CD4-positive, alpha-beta T cell treated with Interleukin-2 at 100 ng/mL for 4 hours (primary cell): Measurements from ENCODE around the gene TLK2.

ENCODE experiments used
- DNase-seq: peaks from one replicate; pipeline ENCODE4 v3.0.0-alpha.2; 2020; ENCODE audit warnings: low spot score

Gene TLK2

DNA sequence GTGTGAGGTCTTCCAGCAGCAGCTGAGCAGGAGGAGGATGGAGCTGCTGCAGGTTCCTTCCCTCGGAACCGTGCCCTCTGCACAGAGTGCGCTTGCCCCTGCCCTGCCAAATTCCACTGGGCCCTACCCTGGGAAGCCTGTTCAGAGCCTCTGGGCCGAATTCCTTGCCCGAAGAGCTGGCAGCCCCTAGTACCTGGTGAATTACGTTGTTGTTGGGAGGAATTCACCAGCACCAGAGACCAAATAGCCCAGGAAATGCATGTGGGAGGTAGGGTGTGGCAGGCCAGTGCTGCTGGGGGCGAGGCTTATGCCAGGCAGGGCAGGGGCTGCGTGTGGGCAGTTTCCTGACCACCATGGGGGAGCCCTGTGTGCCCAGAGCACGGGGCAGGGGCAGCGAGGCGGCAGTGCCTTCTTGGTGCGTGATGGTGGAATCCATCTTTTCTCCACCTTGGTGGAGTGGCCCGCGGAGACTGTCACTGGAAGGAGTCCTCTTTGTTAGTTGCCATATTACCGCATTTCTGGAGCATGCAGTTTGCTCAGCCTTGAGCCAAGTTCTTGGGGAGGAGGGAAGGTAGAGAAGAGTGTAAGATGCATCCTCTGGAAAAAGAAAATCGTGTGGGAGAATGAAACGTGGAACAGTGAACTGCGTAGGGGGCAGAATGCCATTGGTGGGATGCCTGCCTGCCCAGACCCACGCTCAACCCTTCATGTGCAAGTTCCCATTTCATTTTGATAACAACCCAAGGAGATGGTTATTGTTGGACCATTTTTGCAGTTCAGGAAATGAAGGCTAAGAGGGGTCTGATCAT, 151.1 kb downstream of the TLK2 start:
- no peak for DNase-seq

DNA sequence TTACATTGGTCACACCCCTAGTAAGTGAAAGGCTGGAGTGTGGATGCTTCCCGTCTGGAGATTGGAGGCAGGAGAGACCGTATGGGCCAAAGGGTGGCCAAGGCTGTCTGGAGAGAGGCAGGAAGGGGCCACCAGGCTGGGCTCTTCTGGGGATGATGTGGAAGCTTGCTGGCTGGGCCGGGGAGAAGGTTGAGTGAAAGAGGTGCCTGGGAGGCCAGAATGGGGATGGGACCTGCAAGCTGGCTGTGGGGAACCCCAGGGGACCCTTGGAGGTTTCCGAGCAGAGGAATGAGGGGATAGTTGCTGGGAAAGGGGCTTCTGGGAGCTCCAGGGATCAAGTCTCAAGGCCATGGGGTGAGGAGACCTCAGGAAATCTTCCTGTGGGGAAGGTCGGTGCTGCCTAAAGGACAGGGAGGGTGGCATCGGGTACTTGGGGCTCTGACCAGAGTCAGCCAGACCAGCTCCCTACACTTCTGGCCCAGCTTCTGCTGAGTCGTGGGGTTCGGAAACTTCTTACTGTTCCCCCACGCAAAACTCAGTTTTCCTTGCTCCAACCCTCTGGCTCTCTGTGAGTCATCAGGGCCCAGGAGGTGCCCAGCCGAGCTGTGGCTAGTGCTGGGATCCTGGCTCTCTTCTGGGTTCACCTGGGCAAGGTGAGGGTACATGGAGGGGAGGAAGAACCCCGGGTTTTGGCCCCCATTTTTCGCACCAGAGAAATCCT, 151.9 kb downstream of the TLK2 start:
- no peak for DNase-seq

DNA sequence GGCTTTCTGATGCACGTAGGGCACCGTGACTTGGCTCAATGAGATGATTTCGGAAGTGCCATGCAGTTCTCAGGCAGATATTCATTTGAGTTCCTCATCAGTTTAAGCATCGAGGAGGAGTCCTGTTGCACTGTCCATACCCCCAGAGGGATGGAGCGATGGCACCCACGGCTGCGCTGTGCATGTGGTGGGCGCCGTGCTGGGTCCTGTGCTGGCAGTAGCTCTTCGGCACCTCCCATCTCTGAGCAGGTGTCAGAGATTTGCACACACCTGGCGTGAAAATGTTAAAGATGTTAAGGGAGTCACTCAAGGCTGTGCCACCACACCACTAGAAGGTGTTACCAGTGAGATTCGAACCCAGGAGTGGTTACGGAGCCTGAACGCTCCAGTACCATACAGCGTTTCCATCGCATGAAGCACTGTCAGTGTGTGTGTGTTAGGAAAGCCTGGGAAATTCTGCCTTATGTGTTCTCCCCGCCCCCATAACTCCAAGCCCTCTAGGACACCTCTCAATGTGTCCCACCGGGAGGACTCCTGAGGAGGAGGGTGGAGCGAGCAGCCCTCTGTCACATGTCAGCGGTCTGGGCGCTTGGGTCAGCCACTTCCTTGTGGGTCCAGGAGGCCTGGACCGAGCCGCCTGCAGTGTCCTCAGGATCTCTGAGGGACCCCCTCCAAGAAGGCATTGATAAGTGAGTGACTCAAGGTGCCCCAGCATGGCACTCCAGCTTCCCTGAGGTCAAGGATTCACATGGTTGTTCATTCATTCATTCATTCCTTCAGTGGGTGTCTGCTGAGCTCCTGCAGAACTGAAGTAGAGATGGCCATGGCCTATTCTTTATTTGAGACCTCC, 152.7 kb downstream of the TLK2 start:
- no peak for DNase-seq

DNA sequence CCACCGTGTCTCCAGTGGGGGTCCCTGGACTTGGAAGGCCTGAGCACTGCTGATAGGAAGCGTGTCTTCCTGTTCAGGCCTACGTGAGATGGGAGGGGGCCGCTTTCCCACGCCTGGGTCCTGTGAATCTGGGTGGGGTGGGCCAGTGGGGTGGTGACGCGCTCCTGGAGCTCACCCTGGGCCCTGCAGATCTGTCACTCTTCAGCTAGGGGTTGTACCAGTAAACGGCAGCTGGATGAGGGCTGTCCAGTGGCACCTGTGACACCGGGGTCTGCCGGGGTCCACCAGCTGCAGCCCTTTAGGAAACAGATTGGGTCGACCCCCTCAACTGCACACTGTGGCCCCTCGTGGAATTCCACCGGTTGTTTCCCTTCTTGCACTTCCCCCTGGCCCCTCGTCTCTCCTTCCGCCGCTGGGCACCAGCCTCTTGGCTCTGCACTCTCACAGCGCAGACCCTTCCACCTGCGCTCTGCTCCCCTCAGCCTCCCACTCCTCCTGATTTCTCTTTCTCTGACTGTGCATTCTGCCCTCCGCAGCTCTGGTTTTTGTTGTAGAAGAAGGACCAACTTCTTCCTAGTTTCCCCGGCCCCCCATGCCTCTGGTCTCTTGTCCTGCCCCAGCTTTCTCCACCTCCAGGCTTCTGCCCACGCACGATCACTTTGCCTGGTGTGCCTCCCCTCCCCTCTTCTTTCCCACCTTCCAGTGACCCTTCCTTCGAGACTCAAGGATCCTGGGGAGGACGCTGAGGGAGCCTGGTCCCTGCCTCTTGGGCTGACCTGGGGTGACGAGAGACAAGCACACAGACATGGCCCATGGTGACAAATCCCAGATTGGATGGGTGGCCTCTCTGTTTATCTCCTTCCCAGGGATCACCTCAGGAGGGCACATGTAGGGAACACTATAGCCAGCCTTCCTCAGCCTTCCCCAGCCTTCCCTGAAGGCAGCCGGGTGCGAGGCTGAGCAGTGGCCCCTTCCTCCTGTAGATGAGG, 153.6 kb downstream of the TLK2 start:
- DNase-seq = no peak

DNA sequence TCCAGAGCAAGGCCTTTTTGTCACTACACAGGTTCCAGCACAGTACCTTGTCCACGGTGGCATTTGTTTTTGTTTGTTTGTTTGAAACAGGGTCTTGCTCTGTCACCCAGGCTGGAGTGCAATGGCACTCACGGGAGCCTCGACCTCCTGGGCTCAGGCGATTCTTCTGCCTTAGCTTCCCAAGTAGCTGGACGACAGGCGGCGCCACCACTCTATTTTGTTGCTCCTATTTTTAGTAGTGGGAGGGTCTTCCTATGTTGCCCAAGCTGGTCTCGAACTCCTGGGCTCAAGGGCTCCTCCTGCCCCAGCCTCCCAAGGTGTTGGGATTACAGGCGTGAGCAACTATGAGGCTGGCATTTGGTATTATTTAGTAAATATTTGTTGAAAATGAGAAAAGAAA, 159.2 kb downstream of the TLK2 start:
- no peak for DNase-seq

DNA sequence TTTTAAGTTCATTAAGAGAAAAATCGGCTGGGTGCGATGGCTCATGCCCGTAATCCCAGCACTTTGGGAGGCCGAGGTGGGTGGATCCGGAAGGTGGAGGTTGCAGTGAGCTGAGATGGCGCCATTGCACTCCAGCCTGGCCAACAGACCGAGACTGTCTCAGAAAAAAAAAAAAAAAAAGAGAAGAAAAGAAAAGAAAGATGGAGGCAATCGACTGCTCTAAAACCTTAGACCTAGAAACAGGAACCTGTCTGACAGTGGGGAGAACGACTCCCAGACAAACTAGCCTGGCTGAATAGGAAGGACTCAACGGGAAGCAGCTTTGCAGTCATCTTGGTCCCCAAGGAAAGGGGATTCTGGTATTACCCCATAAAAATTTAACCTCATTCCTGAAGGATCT, 162.5 kb downstream of the TLK2 start:
- DNase-seq = no peak

DNA sequence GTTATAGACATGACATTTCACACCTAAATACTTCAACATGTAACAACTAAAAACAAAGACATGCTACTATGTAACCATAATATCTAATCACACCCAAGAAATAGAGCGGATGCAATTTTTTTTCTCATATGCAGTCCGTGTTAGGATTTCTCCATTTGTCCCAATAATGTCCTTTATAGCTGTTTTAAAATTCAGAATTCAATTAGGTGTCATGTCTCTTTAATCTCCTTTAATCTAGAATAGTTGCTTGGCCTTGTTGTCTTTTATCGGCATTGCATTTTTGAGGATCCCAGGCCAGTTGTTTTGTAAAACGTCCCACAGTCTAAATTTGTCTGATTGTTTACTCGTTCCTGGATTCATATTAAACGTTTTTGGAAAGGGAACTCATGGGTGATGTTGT, 163.3 kb downstream of the TLK2 start:
- no peak for DNase-seq

DNA sequence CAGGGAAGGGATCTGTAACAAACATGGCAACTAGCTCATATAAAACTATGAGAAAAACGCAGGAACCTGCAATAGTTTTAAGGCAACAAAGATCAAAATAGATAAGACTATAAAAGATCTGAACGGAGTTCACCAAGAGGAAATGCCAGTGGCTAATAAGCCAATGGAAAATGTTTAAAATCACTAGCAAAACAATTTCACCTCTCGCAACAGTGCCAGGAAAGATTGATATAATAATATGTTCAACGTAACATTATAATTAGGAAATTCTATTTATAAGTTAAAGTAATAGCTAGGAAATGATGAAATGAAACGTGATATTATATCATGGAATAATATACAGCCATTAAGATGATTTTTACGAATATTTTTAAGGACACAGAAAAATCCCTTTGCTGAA, 164.9 kb downstream of the TLK2 start:
- no peak for DNase-seq

DNA sequence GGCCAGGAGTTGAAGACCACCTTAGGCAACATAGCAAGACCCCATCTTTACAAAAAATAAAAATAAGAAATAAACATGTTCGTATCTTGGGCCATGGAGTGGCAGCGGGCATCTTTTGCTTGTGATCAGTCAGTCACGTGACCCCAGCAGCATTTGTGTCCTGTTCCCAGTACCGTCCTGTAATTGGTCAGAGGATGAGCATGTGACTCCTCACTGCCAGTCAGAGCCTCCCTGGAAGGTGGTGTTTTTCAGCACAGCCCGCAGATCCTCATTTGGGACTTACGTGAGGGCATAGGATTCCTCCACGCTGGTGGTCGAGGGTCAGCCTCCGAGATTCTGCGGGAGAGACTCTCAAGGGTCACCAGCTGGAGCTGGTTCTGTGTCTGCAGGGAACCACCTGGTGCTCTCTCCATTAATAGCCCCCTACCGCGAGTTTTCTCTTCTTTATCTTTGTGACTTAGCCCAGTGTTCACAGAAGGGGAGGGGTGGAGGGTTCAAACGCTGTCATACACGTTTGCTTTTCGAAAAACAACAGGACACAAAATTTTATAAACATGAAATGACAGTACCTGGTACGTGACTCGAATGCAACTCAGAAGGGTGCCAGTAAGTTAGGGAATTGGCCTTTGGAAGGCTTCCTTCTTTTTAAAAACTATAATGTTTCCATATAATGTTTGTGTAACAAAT, 166.0 kb downstream of the TLK2 start:
- no peak for DNase-seq

DNA sequence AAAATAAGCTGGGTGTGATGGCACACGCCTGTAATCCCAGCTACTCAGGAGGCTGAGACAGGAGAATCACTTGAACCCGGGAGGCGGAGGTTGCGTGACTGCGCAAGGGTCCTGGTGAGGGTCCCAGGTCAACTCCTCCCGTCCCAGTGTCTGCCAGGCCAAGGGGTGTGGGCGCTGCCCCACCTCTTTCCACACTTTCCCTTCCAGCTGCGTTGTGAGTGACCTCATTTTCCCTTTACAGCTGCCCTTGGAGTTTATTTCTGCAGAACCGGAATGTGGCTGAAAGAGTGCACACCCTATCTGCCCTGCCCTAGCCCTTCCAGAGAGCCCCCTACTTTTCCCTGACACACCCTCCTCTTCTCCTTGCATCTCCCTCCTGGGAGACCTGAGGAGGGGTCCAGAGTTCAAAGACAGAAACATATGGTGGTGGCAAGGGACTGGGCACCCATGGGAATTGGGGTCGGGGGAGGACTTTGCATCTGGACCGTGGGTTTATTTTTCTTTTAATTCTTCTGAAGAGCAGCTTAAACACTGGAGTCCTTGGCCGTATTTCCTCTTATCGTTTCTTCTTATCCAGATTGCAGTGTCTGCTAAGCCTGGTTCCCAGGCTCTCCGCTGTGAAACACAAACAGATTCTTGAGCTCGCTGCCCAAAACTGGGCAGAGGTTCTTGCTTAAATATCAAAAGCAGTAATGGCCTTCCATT, 169.8 kb downstream of the TLK2 start:
- DNase-seq = no peak

DNA sequence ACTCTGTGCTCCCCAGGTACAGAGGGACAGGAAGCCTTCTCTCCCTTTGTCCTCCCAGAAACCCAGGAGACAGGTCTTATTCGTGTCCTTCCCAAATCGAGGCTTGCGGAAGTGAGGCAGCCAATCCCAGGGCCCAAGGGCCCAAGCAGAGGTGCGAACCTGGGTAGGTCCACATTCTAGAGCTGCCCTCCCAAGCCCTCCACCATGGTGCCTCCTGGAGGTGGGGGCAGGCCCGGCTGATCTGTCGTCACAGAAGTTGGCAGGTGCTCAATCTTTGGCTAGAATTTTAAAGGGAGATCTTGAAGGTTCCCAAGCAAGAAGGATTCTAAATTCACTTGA, 170.3 kb downstream of the TLK2 start:
- DNase-seq = no peak

DNA sequence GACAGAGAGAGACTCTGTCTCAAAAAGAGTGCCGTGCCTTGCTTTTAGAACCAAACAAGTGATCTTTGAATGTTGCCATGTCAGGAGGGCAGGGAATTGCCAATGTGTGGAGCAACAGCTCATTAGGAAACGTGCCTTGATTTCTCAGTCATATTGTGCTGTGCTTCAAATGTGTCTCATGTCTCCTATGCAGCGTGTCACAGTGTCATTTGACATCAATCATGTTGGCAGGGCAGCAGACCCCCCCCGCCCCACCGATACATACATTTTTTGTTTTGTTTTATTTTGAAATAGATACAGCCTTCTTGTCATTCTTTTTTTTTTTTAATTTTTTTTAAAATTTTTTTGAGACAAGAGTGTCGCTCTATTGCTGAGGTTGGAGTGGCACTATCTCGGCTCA, 170.9 kb downstream of the TLK2 start:
- no peak for DNase-seq

DNA sequence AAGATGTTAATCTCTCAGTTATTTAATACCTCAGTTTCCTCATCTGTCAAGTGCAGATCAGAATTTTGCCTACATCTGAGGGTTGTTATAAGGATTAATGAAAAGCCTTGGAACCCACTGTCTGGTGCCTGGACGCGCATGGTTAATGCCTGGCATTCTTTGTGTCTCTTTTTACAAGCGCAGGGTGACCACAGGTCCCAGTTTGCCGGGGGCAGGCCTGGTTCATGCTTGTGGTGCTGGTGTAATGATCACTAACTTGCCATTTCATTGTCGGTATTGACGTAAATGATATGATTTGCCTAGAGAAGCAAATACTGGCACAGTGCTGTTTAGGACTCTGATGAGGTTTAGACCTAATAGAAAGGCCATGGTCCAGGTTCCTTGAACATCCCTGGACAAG, 172.0 kb downstream of the TLK2 start:
- no peak for DNase-seq

DNA sequence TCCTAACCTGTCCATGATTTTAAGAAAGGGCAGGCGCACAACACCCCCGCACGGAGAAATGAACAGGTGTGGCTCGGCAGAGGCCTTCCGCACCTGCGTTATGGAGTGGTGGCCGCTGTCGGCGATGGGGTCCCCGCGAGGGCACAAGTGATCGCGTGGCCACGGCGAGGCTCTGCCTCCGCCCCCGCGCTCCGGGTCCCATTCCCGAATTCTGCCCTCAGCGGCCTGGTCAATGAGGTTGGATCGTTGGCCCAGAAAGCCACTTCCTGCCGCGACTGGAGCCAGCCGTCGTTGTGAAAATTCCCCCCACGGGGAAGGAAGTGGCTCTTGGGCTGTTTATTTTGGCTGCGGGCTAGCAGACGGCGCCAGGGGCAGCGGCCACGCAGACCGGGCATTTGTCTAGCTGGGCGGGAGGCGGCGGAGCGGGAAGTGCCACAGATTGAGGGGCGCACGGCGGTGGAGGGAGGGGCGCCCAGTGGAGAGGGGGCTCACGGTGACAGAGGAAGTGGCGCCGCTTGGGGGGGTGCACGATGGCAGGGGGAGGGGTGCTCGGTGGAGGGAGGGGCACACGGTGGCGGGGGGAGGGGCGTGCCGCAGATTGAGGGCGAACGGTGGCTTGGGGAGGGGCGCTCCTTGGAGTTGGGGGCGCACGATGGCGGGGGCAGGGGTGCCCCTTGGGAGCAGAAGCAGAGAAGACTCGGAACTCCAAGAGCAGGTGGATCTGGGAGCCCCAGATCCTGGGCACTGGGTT, 173.8 kb downstream of the TLK2 start:
- DNase-seq = peak; percentile 15

DNA sequence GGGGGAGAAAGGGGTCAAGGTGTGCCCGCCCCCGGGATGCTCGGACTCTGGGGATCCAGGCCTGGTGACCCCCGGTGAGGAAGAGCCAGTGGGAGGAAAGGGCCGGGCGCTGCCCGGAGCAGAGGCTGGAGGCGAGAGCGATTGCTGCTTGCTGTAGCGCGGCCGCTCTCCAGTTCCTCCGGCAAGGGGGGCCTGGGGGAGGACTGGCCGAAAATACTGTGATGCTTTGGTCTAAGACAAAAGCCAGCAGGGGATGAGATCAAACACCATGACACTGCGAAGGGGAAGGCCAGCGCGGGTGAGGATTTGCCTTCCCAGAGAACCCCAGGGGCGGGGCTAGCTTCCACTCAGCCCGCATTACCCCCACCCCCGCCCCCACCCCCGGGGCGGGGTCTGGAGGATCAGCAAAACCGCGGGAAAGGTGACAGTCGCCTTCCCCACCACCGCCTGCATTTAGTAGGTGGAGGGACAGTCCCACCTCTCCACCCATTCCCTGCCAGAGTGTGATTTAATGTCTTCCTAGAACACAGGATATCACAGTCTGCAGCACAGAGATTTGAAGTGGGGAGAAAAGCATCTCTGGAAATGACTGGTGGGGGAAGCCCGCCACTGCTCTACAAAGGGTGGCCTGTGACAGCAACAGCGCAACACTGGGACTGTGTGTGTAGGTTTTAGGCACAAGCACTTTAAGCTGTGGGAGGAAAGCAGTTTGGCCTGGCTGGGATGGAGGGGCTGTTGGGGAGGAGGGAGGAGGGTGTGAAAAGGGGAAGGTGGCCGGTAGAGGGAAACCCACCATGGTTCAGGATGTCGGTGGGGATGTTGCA, 174.6 kb downstream of the TLK2 start:
- peak; percentile 75 for DNase-seq

DNA sequence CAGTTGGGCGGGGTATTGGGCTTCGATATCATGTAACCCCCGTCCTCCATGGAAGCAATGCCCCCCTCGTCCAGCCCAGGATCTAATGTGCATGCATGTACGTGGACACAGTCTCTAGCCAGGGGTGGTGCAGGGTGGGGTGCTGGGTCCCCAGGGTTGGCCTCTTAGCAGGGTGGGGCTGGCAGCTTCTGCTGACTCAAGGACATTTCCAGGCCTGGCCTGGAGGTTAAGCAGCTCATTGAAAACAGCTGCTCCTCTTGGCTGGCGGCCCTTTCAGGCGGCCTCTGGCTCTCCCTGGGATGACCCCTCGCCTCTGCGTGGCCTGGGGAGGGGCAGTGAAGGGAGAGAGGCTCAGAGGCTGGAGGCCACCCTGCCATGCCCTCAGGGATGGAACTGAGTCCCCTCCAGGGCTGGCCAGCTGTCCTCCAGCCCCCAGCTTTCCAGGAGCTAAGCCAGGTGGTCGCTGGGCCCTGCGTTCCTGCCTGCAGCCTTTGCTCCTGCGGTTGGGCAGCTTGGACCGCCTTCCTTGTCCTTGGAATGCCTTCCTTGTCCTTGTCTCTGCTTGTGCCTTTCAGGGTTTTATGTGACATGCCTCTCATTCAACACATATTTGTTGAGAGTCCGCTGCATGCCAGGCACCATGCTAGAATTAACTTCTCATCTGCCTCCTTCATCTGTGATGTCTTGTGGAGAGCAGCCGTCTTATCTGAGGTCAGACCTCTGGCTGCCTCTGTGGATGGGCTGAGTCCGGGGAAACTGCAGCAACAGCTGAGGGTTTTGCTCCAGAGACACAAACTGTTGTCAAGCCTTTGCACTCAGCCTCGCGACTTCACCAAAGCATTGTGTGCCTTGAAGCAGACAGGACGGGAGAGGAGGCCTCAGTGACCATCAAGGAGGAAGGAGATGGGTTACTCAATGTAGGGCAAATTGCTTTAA, 175.5 kb downstream of the TLK2 start:
- DNase-seq = no peak

DNA sequence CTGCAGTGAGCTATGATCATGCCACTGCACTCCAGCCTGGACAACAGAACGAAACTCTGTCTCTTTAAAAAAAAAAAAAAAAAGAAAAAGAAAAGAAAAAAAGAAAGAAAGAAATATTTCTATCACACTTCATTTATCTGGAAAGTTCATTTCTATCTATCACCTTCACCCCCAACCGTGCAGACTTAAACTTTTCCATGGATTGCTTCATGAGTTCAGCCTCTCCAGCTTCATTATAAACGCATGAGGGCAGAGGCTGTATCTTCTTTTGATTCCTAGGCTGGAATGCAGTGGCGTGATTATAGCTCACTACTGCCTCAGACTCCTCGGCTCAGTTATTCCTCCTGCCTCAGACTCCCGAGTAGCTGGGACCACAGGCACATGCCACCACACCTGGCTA, 177.0 kb downstream of the TLK2 start:
- DNase-seq = no peak

DNA sequence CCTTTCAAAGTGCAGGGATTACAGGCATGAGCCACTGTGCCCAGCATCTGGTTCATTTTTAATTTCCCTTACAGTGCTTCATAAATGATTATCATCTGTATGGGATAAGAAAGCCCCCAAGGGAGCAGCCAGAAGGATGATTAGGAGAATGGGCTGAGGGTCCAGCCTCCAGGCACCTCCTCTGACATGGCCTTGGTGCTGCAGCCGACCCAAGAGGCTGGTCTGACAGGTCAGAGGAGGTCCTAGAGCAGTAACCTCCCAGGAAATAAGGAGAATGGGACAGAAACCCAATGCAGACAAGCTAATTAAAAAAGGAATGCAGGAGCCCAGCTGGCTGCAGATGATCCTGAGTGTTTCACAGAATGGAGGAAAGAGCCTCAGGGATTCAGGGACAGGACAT, 177.8 kb downstream of the TLK2 start:
- DNase-seq = no peak
